GM23338 (cell line): ENCODE data around the gene CCDC137. TPM values are rescaled to one million over a fixed set of nuclear protein-coding genes. Genes with fewer than 3 reads are reported as not detected.

Source experiments
- ATAC-seq: fragments of 200-7000 bp; cut with Tn5 transposase; 3 replicates; pipeline ENCODE4 v1.9.1; 2020
- DNase-seq: peaks from one replicate; pipeline ENCODE4 v3.0.0-alpha.2; 2015; ENCODE audit warnings: low spot score
- H2AFZ ChIP-seq: fragments of 200-600 bp; sonication (generic); 2 replicates; pipeline ENCODE4 v1.8.0; 2016; ENCODE audit warnings: antibody characterized with exemption, mild to moderate bottlenecking, moderate library complexity
- H3F3A ChIP-seq: fragments of 200-600 bp; sonication (generic); replicated peaks from 2 replicates; pipeline ENCODE4 v1.8.0; 2017; ENCODE audit warnings: antibody characterized with exemption, mixed run types, low read depth
- H3K27ac ChIP-seq: fragments of 200-600 bp; sonication (generic); 2 replicates; pipeline ENCODE4 v1.6.1; 2016; ENCODE audit warnings: low read depth
- H3K27me3 ChIP-seq: fragments of 200-600 bp; sonication (generic); 2 replicates; pipeline ENCODE4 v1.8.0; 2016; ENCODE audit warnings: mild to moderate bottlenecking, mixed run types, moderate library complexity; ENCODE audit not compliant: insufficient read depth
- H3K36me3 ChIP-seq: fragments of 200-600 bp; sonication (generic); 2 replicates; pipeline ENCODE4 v1.8.0; 2016; ENCODE audit warnings: mild to moderate bottlenecking; ENCODE audit not compliant: insufficient read depth
- H3K4me1 ChIP-seq: fragments of 200-600 bp; sonication (generic); 2 replicates; pipeline ENCODE4 v1.8.0; 2016; ENCODE audit warnings: mild to moderate bottlenecking, moderate library complexity; ENCODE audit not compliant: insufficient read depth
- H3K4me2 ChIP-seq: fragments of 200-600 bp; sonication (generic); 2 replicates; pipeline ENCODE4 v1.7.1; 2017; ENCODE audit warnings: mixed run types
- H3K4me3 ChIP-seq: fragments of 200-600 bp; sonication (generic); 2 replicates; pipeline ENCODE4 v1.6.1; 2016; ENCODE audit warnings: mixed run types
- H3K79me2 ChIP-seq: fragments of 200-600 bp; sonication (generic); replicated peaks from 2 replicates; pipeline ENCODE4 v1.8.0; 2017; ENCODE audit warnings: mild to moderate bottlenecking; ENCODE audit not compliant: insufficient read depth
- H3K9me2 ChIP-seq: fragments of 200-600 bp; sonication (generic); 2 replicates; pipeline ENCODE4 v1.8.0; 2017; ENCODE audit not compliant: insufficient read depth
- H4K20me1 ChIP-seq: fragments of 200-600 bp; sonication (generic); replicated peaks from 2 replicates; pipeline ENCODE4 v1.8.0; 2017; ENCODE audit warnings: mild to moderate bottlenecking; ENCODE audit not compliant: insufficient read depth
- H3K27ac Mint-ChIP-seq: 2 replicates; pipeline ENCODE4 v1.8.0; 2020; ENCODE audit warnings: inconsistent platforms, mild to moderate bottlenecking, moderate library complexity, mixed read lengths
- H3K27me3 Mint-ChIP-seq: 3 replicates; pipeline ENCODE4 v1.8.0; 2022; ENCODE audit warnings: low read depth, mild to moderate bottlenecking, moderate library complexity, mixed read lengths, inconsistent platforms; ENCODE audit not compliant: insufficient read depth, poor library complexity
- H3K36me3 Mint-ChIP-seq: 3 replicates; pipeline ENCODE4 v1.8.0; 2021; ENCODE audit warnings: low read depth, mild to moderate bottlenecking, inconsistent platforms, moderate library complexity, mixed read lengths
- H3K4me1 Mint-ChIP-seq: 3 replicates; pipeline ENCODE4 v1.8.0; 2020; ENCODE audit warnings: mild to moderate bottlenecking, inconsistent platforms, mixed read lengths
- H3K4me3 Mint-ChIP-seq: 3 replicates; pipeline ENCODE4 v1.8.0; 2021; ENCODE audit warnings: moderate library complexity, mild to moderate bottlenecking, inconsistent platforms, mixed read lengths
- H3K9me3 Mint-ChIP-seq: 3 replicates; pipeline ENCODE4 v1.8.0; 2020; ENCODE audit warnings: moderate library complexity, mild to moderate bottlenecking, inconsistent platforms, mixed read lengths
- REST ChIP-seq: IDR thresholded peaks from one replicate; pipeline ENCODE4 v1.6.1; 2018; ENCODE audit warnings: antibody characterized with exemption; ENCODE audit not compliant: unreplicated experiment
- ZNF114 ChIP-seq: fragments of 250-450 bp; sonication (Bioruptor Pico); IDR thresholded peaks from 2 replicates; pipeline ENCODE4 v1.5.0; 2020; ENCODE audit warnings: mild to moderate bottlenecking, moderate library complexity
- ZNF462 ChIP-seq: fragments of 250-450 bp; sonication (Bioruptor Pico); IDR thresholded peaks from 2 replicates; pipeline ENCODE4 v1.5.0; 2020; ENCODE audit warnings: mild to moderate bottlenecking, moderate library complexity
- polyA plus RNA-seq: library from polyadenylated mRNA; unstranded; fragments of >200 nt; fragmentation: Nextera tagmentation; extraction: Ambion mirVana; gene quantifications from 2 replicates; pipeline ENCODE4 v1.2.1, GENCODE V29; 2016
- total RNA-seq: library from RNA; depleted of rRNA; stranded (reverse); fragments of >200 nt; shearing (Covaris generic); gene quantifications from 2 replicates; pipeline ENCODE4 v1.2.3, GENCODE V29; 2014

CCDC137 gene
- total and polyA plus RNA-seq, 2 experiments from 2014 or later, result 26.1 to 73.4 TPM

GRCh38 chr17:81659038-81659437 is 7.5 kb upstream of the CCDC137 start:
- no peak overlapping the region for H2AFZ ChIP-seq
- no peak for DNase-seq
- H3K27ac Mint-ChIP-seq, result no peak overlapping the region
- H3K36me3 ChIP-seq, result no peaks in the 10 kb centered on the region
- no peak overlapping the region for H3K27ac ChIP-seq
- no peaks in the 10 kb centered on the region for H3K9me3 Mint-ChIP-seq
- no peak overlapping the region for H3K4me3 Mint-ChIP-seq
- H3K79me2 ChIP-seq, result no peaks in the 10 kb centered on the region
- no peaks in the 10 kb centered on the region for H3K4me1 Mint-ChIP-seq
- no peak for TF ChIP-seq ZNF114 (CRISPR knock-in tag)
- TF ChIP-seq REST, result no peak
- TF ChIP-seq ZNF462 (CRISPR knock-in tag), result no peak
- no peak overlapping the region for H3K4me2 ChIP-seq
- no peaks in the 10 kb centered on the region for H3K9me2 ChIP-seq
- H3K4me1 ChIP-seq, result peaks cover 6% of the 10 kb centered on the region
- H3F3A ChIP-seq, result no peaks in the 10 kb centered on the region; the same call in 1 of the 2 replicates
- no peak for ATAC-seq
- no peak overlapping the region for H3K4me3 ChIP-seq
- H3K36me3 Mint-ChIP-seq, result no peaks in the 10 kb centered on the region
- H4K20me1 ChIP-seq, result no peaks in the 10 kb centered on the region
- H3K27me3 ChIP-seq, result no peaks in the 10 kb centered on the region
- H3K27me3 Mint-ChIP-seq, result peaks cover 9% of the 10 kb centered on the region
